PC-9 (cell line): ENCODE data around the gene DNAJB8. TPM values are rescaled to one million over a fixed set of nuclear protein-coding genes. Genes with fewer than 3 reads are reported as not detected.

Experiments
- BruUV-seq: library from RNA; stranded (reverse); fragments of 400-500 nt; replicated peaks from 2 replicates; lab custom pipeline; 2021; lab: Mats Ljungman, UMichigan
- CTCF ChIA-PET: fragments of 300-600 bp; sonication (Branson Sonifier 250); formaldehyde crosslinking; loops from one replicate; lab custom pipeline; 2022; ENCODE audit warnings: antibody characterized with exemption; lab: Charles Lee
- POLR2A ChIA-PET: fragments of 300-600 bp; sonication (Branson Sonifier 250); formaldehyde crosslinking; loops from one replicate; lab custom pipeline; 2022; ENCODE audit warnings: antibody characterized with exemption; ENCODE audit not compliant: unreplicated experiment; lab: Charles Lee
- DNase-seq, 2 experiments: peaks; one replicate each; pipeline versions ENCODE4 v3.0.0 to v3.0.0-alpha.2; 2015 to 2022; ENCODE audit warnings: mixed read lengths in 1 of 2
- H2AFZ ChIP-seq: fragments of 200-600 bp; sonication (generic); 2 replicates; pipeline ENCODE4 v1.8.1; 2017; ENCODE audit warnings: antibody characterized with exemption
- H3F3A ChIP-seq: fragments of 200-600 bp; sonication (generic); 2 replicates; pipeline ENCODE4 v1.8.1; 2017; ENCODE audit warnings: antibody characterized with exemption, mild to moderate bottlenecking, low read depth; ENCODE audit not compliant: insufficient read depth
- H3K27ac ChIP-seq: fragments of 200-600 bp; sonication (generic); 2 replicates; pipeline ENCODE4 v1.6.1; 2016; ENCODE audit warnings: mixed run types
- H3K27me3 ChIP-seq: fragments of 200-600 bp; sonication (generic); 2 replicates; pipeline ENCODE4 v1.6.1; 2016; ENCODE audit warnings: low read depth, mixed run types; ENCODE audit not compliant: insufficient read depth
- H3K36me3 ChIP-seq: fragments of 200-600 bp; sonication (generic); 2 replicates; pipeline ENCODE4 v1.6.1; 2016; ENCODE audit warnings: low read depth, mixed run types
- H3K4me1 ChIP-seq: fragments of 200-600 bp; sonication (generic); replicated peaks from 2 replicates; pipeline ENCODE4 v1.6.1; 2016; ENCODE audit warnings: mixed run types; ENCODE audit not compliant: insufficient read depth
- H3K4me2 ChIP-seq: fragments of 200-600 bp; sonication (generic); 2 replicates; pipeline ENCODE4 v1.6.1; 2017; ENCODE audit warnings: mixed run types
- H3K4me3 ChIP-seq: fragments of 200-600 bp; sonication (generic); 2 replicates; pipeline ENCODE4 v1.6.1; 2016; ENCODE audit warnings: mixed run types
- H3K79me2 ChIP-seq: fragments of 200-600 bp; sonication (generic); 2 replicates; pipeline ENCODE4 v1.6.1; 2017; ENCODE audit warnings: low read depth, mixed run types
- H3K9me2 ChIP-seq: fragments of 200-600 bp; sonication (generic); 2 replicates; pipeline ENCODE4 v1.8.1; 2017; ENCODE audit warnings: mild to moderate bottlenecking; ENCODE audit not compliant: insufficient read depth
- H3K9me3 ChIP-seq: fragments of 200-600 bp; sonication (generic); 2 replicates; pipeline ENCODE4 v1.8.1; 2016; ENCODE audit warnings: low read depth; ENCODE audit not compliant: insufficient read depth
- H4K20me1 ChIP-seq: fragments of 200-600 bp; sonication (generic); 2 replicates; pipeline ENCODE4 v1.8.1; 2017; ENCODE audit not compliant: insufficient read depth
- CTCF ChIP-seq: fragments of 200-600 bp; sonication (generic); conservative IDR thresholded peaks from 2 replicates; pipeline ENCODE4 v1.6.1; 2017; ENCODE audit warnings: mixed run types, antibody characterized with exemption, mild to moderate bottlenecking, moderate library complexity
- EZH2 ChIP-seq: fragments of 200-600 bp; sonication (generic); IDR thresholded peaks from 2 replicates; pipeline ENCODE4 v1.8.0; 2017; ENCODE audit warnings: antibody characterized with exemption, low read depth
- intact Hi-C: fragments of 100-400 bp; cut with micrococcal nuclease; formaldehyde crosslinking; loops from one replicate; pipeline ENCODE4 v1.10.0; 2022; ENCODE audit not compliant: unreplicated experiment
- total RNA-seq: library from RNA; stranded (reverse); gene quantifications from 2 replicates; pipeline ENCODE4 v1.2.3, GENCODE V29; 2021

The DNAJB8 gene
- total RNA-seq, 1 experiment from 2014 or later: not detected

DNA sequence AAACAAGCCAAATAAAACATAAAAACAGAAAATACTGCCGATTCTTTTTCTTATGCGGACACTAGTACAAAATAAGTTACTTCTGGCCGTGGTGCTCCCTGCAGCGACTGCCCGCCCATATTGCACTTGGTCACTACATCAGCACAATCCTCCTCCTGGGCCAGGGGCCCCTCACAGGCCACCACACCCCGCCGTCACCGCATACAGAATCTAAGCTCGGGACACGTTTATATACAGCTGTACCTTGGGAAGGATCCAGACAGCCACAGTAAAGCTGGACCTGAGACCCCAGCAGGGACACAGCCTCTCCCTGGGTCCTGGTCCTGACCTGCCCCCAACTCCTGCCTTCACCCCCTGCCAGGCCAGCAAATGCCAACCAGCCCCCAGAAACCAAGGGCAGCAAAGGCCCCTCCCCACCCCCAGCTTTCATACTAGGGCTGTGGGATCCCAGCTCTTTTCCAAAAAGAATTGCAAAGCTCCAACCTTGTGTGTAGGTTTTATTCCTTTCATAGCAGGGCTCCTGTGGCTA lies 12.9 kb upstream of the DNAJB8 start:
- no peaks in the 10 kb centered on the region for H3K9me2 ChIP-seq
- TF ChIP-seq CTCF: no peak
- no peak for TF ChIP-seq EZH2
- H3K9me3 ChIP-seq: no peaks in the 10 kb centered on the region
- H3K4me1 ChIP-seq: peaks cover 24% of the 10 kb centered on the region
- H3K4me3 ChIP-seq: no peak overlapping the region
- H3K36me3 ChIP-seq: no peaks in the 10 kb centered on the region
- POLR2A ChIA-PET: interaction anchor here (0.6 kb wide), 1 partner anchor 327 kb away, joined by 5 read pairs; no protein-coding TSS in a partner anchor
- H3K4me2 ChIP-seq: no peak overlapping the region
- DNase-seq: no peak
- peaks cover 5% of the 10 kb centered on the region for H3K79me2 ChIP-seq
- H3K27ac ChIP-seq: no peak overlapping the region
- intact Hi-C loops: loop anchor here (10.0 kb wide), 1 partner anchor 885 kb away; the partner anchor contains the start of genes MCM2 and TPRA1
- H2AFZ ChIP-seq: no peak overlapping the region
- CTCF ChIA-PET: interaction anchor here (0.6 kb wide), 1 partner anchor 122 kb away, joined by 5 read pairs; no protein-coding TSS in a partner anchor
- no peaks in the 10 kb centered on the region for H4K20me1 ChIP-seq
- BruUV-seq: no TSS peak
- H3K27me3 ChIP-seq: no peaks in the 10 kb centered on the region
- peaks cover 17% of the 10 kb centered on the region; the same call in 1 of the 2 replicates for H3F3A ChIP-seq

- peaks cover 13% of the 10 kb centered on the region; the same call in 1 of the 2 replicates for H3F3A ChIP-seq
- no peaks in the 10 kb centered on the region for H3K27me3 ChIP-seq
- H3K9me3 ChIP-seq: no peaks in the 10 kb centered on the region
- TF ChIP-seq EZH2 (no peak), CTCF (no peak)
- no peak overlapping the region for H3K4me3 ChIP-seq
- no peaks in the 10 kb centered on the region for H3K36me3 ChIP-seq
- H3K27ac ChIP-seq: no peak overlapping the region
- no TSS peak for BruUV-seq
- H3K79me2 ChIP-seq: 0 out of 2 replicates have a peak, but pooled peaks cover 2% of the 10 kb centered on the region
- H2AFZ ChIP-seq: no peak overlapping the region
- H3K4me1 ChIP-seq: peaks cover 16% of the 10 kb centered on the region
- no peaks in the 10 kb centered on the region for H3K9me2 ChIP-seq
- no peaks in the 10 kb centered on the region for H4K20me1 ChIP-seq
- intact Hi-C loops: no loop called here
- ChIA-PET POLR2A (no interaction called here), CTCF (no interaction called here)
- no peak for DNase-seq
- no peak overlapping the region for H3K4me2 ChIP-seq
Measured at GRCh38 chr3:128478576-128479506, 12.2 kb upstream of the DNAJB8 start.

DNA sequence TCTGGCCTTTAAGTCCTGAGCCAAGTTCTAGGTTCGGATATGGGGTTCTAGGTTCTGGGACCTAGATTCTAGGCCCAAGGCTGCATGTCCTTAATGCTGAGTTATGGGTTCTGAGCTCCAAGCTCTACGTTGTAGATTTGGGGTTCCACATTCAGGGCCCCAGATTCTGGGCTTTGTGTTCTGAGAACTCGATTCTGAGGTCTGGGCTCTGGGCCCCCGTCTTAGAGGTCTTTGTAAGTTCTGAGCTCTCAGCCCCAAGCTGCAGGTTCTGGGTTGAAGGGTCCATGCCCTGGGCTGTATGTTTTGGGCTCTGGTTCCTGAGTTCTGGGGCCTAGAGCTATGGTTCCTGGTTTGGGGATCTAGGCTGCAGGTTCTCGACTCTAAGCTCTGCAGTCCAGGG lies 10.0 kb upstream of the DNAJB8 start:
- BruUV-seq: no TSS peak
- no peaks in the 10 kb centered on the region for H3K4me1 ChIP-seq
- ChIA-PET CTCF (no interaction called here), POLR2A (no interaction called here)
- H3K27me3 ChIP-seq: no peaks in the 10 kb centered on the region
- H3K4me2 ChIP-seq: no peak overlapping the region
- no peaks in the 10 kb centered on the region for H4K20me1 ChIP-seq
- no peak for DNase-seq
- H3K9me2 ChIP-seq: no peaks in the 10 kb centered on the region
- no peak overlapping the region for H2AFZ ChIP-seq
- no peaks in the 10 kb centered on the region for H3K9me3 ChIP-seq
- H3K27ac ChIP-seq: no peak overlapping the region
- intact Hi-C loops: no loop called here
- H3K79me2 ChIP-seq: no peaks in the 10 kb centered on the region
- no peak overlapping the region for H3K4me3 ChIP-seq
- no peaks in the 10 kb centered on the region for H3K36me3 ChIP-seq
- TF ChIP-seq CTCF (no peak), EZH2 (no peak)
- H3F3A ChIP-seq: 0 out of 2 replicates have a peak, but pooled peaks cover 4% of the 10 kb centered on the region
